NT2/D1 (cell line): ENCODE measurements around the gene BMP2K.

Experiments used
- SUZ12 ChIP-seq: IDR thresholded peaks from 2 replicates; pipeline ENCODE4 v1.6.1; 2011; ENCODE audit not compliant: insufficient read length, insufficient read depth; ENCODE audit errors: extremely low read depth
- YY1 ChIP-seq: IDR thresholded peaks from 2 replicates; pipeline ENCODE4 v1.6.1; 2011; ENCODE audit not compliant: insufficient read length, insufficient read depth
- ZNF274 ChIP-seq: IDR thresholded peaks from 2 replicates; pipeline ENCODE4 v1.6.1; 2011; ENCODE audit warnings: mild to moderate bottlenecking, low read depth, low read length

DNA sequence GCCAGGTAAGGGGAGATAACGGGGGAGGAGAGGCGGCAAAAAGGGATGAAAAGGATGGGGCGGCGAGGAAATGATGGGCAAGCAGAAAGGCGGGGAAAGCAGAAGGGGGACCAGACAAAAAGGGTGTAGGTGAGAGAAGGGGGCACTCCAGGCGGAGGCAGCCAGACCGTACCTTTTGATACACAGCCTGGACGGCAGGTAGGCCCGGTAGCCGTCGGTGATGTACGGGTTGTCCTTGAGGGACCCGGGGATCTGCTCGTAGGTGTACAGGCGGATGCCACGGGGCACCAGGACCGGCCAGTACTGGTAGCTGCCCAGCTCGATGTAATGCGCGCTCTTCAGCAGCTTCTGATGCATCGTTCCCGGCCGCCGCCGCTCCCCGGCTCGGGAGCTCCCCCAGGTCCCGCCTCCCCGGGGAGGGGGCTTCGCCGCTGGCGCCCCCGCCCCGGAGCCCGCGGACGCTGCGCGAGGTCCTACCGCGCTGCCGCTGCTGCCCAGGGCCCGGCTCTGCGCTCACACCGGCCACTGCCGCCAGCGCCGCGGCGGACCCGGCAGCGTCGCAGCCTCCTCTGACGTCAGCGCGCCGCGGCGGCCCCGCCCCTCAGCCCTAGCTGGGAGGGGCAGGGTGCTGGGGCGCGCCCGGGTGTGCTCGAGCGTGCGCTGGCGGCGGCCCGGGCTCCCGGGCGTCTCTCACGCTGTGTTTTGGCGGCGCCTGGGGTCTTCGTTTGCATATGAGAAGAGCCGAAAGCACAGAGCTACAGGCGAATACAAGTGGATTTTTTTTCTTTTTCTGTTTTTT, 162.9 kb downstream of the BMP2K start, which contains the start of gene PAQR3:
- TF ChIP-seq ZNF274 (no peak), YY1 (no peak), SUZ12 (no peak)
